Fibroblast of pulmonary artery (primary cell): ENCODE measurements around the gene PSMG4.
A peak's percentile ranks its signal among the peaks of the same experiment; 100 is the strongest.

ENCODE experiments used
- DNase-seq: peaks from one replicate; pipeline ENCODE4 v3.0.0-alpha.2; 2010; ENCODE audit warnings: low read depth
- H3K4me3 ChIP-seq: replicated peaks from 2 replicates; pipeline ENCODE4 v1.5.1; 2011; ENCODE audit warnings: low read depth, mild to moderate bottlenecking, control low read depth, low read length, moderate library complexity
- TF ChIP-seq, protein P1 (sequence below): IDR thresholded peaks from 2 replicates; pipeline ENCODE4 v1.5.1; 2011; ENCODE audit warnings: mild to moderate bottlenecking, control low read depth, low read length, inconsistent platforms; ENCODE audit errors: missing control alignments

The PSMG4 gene

DNA sequence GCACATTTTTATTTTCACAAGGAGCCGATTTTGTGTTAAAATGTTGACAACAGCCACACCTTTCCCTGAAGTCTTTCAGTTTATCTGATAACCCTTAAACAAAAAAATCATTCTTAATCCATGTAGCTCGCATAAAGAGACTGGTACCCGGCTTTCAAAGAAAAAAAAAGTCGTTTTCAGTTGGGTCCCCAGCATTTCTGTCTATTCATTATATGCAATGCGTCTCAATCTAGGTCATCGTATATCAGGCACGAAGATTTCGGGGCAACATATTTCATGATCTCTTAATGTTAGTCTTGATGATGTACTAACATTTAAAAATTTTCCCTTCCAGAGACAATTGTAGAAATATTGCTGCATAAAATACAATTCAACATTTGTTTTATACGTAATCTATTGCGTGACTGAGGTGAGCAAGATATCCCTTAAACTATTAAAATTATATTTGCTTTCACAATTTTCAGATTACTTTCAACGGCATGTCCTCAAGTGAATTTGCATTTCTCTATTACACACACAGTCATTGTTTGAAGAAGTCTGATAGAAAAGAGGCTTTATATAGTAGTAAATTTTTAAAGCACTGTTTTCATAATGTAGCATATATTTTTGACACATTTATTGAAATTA is 28.4 kb upstream of the PSMG4 start:
- no peak overlapping the region for H3K4me3 ChIP-seq
- DNase-seq: no peak
- TF ChIP-seq, protein P1, sequence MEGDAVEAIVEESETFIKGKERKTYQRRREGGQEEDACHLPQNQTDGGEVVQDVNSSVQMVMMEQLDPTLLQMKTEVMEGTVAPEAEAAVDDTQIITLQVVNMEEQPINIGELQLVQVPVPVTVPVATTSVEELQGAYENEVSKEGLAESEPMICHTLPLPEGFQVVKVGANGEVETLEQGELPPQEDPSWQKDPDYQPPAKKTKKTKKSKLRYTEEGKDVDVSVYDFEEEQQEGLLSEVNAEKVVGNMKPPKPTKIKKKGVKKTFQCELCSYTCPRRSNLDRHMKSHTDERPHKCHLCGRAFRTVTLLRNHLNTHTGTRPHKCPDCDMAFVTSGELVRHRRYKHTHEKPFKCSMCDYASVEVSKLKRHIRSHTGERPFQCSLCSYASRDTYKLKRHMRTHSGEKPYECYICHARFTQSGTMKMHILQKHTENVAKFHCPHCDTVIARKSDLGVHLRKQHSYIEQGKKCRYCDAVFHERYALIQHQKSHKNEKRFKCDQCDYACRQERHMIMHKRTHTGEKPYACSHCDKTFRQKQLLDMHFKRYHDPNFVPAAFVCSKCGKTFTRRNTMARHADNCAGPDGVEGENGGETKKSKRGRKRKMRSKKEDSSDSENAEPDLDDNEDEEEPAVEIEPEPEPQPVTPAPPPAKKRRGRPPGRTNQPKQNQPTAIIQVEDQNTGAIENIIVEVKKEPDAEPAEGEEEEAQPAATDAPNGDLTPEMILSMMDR: no peak

DNA sequence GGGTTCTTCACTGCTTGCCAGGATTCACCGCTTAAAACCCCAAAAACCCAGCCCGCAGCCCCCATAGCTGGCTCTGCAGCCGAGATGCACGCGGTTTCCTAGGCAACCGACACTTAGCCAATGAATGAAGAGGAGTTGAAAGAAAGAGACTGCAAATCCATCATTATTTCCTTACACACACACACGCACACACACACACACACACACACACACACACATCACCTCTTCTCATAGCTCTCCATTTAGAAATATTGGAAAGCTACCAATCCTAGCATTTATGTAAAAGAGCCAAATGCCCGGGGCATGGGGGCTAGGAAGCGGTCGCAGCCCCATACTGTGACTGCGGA is 27.9 kb upstream of the PSMG4 start:
- peak overlapping the region; percentile 55 for H3K4me3 ChIP-seq
- TF ChIP-seq, protein P1: no peak
- DNase-seq: peak; percentile 25

GRCh38 chr6:3231247-3232016 is 27.3 kb upstream of the PSMG4 start:
- TF ChIP-seq, protein P1: no peak
- peak; percentile 72 for DNase-seq
- H3K4me3 ChIP-seq: peak overlapping the region; percentile 55

DNA sequence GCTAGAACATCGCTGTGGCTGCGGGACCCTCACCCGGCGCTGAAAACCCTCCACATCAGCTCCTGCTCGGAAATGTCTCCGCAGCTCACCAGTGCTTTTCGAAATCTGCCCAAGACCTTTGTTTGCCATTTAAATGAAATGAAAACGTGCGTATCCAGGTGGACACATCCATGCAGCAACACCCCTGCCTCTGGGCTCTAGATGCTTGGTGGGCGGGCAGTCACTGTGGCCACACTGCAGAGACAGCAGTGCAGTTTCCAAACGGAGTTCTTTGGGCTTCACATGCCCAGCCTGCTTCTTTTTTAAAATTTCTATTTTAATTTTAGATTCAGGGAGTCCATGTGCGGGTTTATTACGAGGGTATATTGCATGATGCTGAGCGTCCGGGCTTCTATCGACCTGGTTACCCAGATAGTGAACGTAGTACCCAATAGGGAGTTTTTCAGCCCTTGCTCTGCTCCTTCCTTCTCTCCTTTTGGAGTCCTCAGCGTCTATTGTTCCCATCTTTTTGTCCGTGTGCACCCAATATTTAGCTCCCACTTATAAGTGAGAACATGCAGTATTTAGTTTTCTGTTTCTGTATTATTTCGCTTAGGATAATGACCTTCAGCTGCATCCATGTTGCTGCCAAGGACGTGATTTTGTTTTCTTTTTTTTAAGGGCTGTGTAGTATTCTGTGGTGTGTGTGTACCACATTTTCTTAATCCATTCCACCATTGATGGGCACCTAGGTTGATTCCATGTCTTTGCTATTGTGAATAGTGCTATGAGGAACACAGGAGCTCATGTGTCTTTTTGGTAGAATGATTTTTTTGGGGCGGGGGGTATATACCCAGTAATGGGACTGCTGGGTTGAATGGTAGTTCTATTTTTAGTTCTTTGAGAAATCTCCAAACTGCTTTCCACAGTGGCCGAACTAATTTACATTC is 26.5 kb upstream of the PSMG4 start:
- peak overlapping the region; percentile 55 for H3K4me3 ChIP-seq
- DNase-seq: no peak
- TF ChIP-seq, protein P1: no peak

DNA sequence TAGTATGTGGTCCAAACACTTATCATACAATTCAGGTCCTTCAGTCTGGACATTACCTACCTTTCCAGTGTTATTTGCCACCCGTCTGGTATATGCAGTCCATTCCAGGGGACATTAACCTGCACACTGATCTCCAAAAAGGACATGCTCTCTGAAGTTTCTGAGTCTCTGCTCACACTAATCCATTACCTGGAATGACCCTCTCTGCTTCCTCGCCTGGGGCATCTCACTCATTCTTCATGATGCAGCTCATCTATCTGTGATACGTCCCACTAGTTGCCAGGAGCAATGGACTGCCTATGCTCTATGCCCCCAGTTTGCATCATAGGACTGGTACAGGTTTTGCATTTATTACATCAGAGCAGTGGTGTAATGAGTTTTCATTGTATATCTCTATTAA is 25.4 kb upstream of the PSMG4 start:
- H3K4me3 ChIP-seq: no peak overlapping the region
- no peak for DNase-seq
- TF ChIP-seq, protein P1: no peak

- no peak for DNase-seq
- no peak overlapping the region for H3K4me3 ChIP-seq
- TF ChIP-seq, protein P1: no peak
Observed at GRCh38 chr6:3233904-3234303, 24.8 kb upstream of the PSMG4 start.
